ENCODE results near the gene SCRN3.
"Not testable (repeated sequence)": the region's sequence is repeated elsewhere in the genome, so short reads cannot be mapped to it uniquely, and the experiment has no call there.

The SCRN3 gene

DNA sequence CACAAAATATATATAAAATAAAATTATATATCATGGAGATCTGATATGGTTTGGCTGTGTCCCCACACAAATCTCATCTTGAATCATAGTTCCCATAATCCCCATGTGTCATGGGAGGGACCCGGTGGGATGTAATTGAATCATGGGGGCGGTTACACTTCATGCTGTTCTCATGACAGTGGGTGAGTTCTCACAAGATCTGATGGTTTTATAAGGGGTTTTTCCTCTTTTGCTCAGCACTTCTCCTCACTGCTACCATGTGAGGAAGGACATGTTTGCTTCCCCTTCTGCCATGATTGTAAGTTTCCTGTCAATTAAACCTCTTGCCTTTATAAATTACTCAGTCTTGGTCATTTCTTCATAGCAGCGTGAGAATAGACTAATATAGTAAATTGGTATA lies 6.8 kb upstream of the SCRN3 start:
- H3K9me3 Mint-ChIP-seq, H3K4me3 Mint-ChIP-seq, H3K27me3 Mint-ChIP-seq, DNase-seq: not testable (repeated sequence)
- H3K4me1 Mint-ChIP-seq (ENCODE audit: low read depth) = peaks cover 49% of the 10 kb centered on the region
- H3K27ac Mint-ChIP-seq = peak overlapping the region; percentile 28
- H3K36me3 Mint-ChIP-seq (ENCODE audit: low read depth) = peaks cover 78% of the 10 kb centered on the region

GRCh38 chr2:174389542-174389941 lies 6.0 kb upstream of the SCRN3 start:
- Mint-ChIP-seq H3K36me3 (ENCODE audit: low read depth) (peaks cover 72% of the 10 kb centered on the region), H3K27ac (no peak overlapping the region), H3K4me1 (ENCODE audit: low read depth) (peaks cover 52% of the 10 kb centered on the region)

DNA sequence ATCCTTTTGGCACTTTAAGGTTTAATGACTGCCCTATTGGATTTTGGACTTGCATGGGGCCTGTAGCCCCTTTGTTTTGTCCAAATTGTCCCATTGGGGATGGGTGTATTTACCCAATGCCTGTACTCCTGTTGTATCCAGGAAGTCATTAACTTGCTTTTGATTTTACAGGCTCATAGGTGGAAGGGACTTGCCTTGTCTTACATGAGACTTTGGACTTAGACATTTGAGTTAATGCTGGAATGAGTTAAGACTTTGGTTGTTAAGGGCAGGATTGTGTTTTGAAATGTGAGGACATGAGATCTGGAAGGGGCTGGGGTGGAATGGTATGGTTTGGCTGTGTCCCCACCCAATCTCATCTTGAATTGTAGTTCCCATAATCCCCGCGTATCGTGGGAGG lies 5.2 kb upstream of the SCRN3 start:
- not testable (repeated sequence) for H3K9me3 Mint-ChIP-seq, H3K27me3 Mint-ChIP-seq, H3K4me3 Mint-ChIP-seq, DNase-seq, H3K27ac Mint-ChIP-seq
- Mint-ChIP-seq H3K4me1 (ENCODE audit: low read depth) (peaks cover 54% of the 10 kb centered on the region), H3K36me3 (ENCODE audit: low read depth) (peaks cover 72% of the 10 kb centered on the region)

More at GRCh38 chr2:174389542-174389941, 6.0 kb upstream of the SCRN3 start:
- Mint-ChIP-seq H3K4me3 (no peak overlapping the region), H3K9me3 (no peaks in the 10 kb centered on the region), H3K27me3 (no peaks in the 10 kb centered on the region)
- no peak for DNase-seq

DNA sequence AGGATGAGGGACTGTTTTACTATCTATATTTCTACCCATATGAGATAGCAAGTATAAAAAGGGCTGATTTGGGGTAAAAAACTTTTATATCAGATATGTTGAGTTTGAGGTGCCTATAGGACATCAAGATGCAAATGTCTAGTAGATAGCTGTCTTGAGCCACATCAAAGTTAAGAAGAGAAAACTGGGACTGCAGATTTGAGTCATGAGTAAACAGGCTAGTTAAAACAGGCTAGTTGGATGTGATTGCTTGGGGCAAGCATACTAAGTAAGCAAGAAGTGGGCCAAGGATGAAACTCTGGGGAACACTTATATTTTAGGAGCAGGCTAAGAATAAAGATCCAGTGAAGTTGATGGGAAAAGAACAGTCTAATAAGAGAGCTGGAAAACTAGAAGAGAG lies 2.8 kb upstream of the SCRN3 start:
- H3K4me3 Mint-ChIP-seq = no peak overlapping the region
- H3K4me1 Mint-ChIP-seq (ENCODE audit: low read depth) = peaks cover 64% of the 10 kb centered on the region
- peak overlapping the region; percentile 42 for H3K27ac Mint-ChIP-seq
- peaks cover 60% of the 10 kb centered on the region for H3K36me3 Mint-ChIP-seq (ENCODE audit: low read depth)
- DNase-seq = no peak
- no peaks in the 10 kb centered on the region for H3K9me3 Mint-ChIP-seq
- H3K27me3 Mint-ChIP-seq = no peaks in the 10 kb centered on the region

- Mint-ChIP-seq H3K9me3 (no peaks in the 10 kb centered on the region), H3K27me3 (no peaks in the 10 kb centered on the region), H3K36me3 (ENCODE audit: low read depth) (peaks cover 43% of the 10 kb centered on the region), H3K4me1 (ENCODE audit: low read depth) (peaks cover 48% of the 10 kb centered on the region), H3K27ac (peak overlapping the region; percentile 99), H3K4me3 (peak overlapping the region; percentile 99)
- no peak for DNase-seq
Observed at GRCh38 chr2:174395969-174396630, 570 bp downstream of the SCRN3 start.

GRCh38 chr2:174397773-174398172 lies 2.2 kb downstream of the SCRN3 start:
- Mint-ChIP-seq H3K9me3 (no peaks in the 10 kb centered on the region), H3K27me3 (no peaks in the 10 kb centered on the region), H3K36me3 (ENCODE audit: low read depth) (peaks cover 45% of the 10 kb centered on the region), H3K4me3 (no peak overlapping the region), H3K4me1 (ENCODE audit: low read depth) (peaks cover 36% of the 10 kb centered on the region), H3K27ac (peak overlapping the region; percentile 3)
- DNase-seq = no peak

GRCh38 chr2:174399171-174399570 lies 3.6 kb downstream of the SCRN3 start:
- no peak overlapping the region for H3K4me3 Mint-ChIP-seq
- H3K4me1 Mint-ChIP-seq (ENCODE audit: low read depth) = peaks cover 26% of the 10 kb centered on the region
- H3K9me3 Mint-ChIP-seq = no peaks in the 10 kb centered on the region
- H3K27me3 Mint-ChIP-seq = no peaks in the 10 kb centered on the region
- DNase-seq = no peak
- no peak overlapping the region for H3K27ac Mint-ChIP-seq
- peaks cover 52% of the 10 kb centered on the region for H3K36me3 Mint-ChIP-seq (ENCODE audit: low read depth)

DNA sequence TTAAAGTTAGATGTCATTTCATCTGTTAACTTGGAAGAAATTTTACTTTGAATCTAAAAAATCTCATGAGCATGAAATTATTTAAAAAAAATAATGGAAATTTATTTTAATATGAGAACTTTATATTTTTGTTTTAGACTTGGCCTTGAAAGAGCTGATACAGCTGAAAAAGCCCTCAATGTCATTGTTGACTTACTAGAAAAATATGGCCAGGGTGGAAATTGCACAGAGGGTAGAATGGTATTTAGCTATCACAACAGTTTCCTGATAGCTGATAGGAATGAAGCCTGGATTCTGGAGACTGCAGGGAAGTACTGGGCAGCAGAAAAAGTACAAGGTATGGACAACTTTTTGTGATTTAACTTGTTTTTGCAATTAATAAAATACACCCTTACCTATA lies 5.3 kb downstream of the SCRN3 start:
- peaks cover 19% of the 10 kb centered on the region for H3K4me1 Mint-ChIP-seq (ENCODE audit: low read depth)
- no peak overlapping the region for H3K4me3 Mint-ChIP-seq
- H3K27ac Mint-ChIP-seq = no peak overlapping the region
- DNase-seq = no peak
- H3K36me3 Mint-ChIP-seq (ENCODE audit: low read depth) = peaks cover 42% of the 10 kb centered on the region
- H3K27me3 Mint-ChIP-seq = no peaks in the 10 kb centered on the region
- H3K9me3 Mint-ChIP-seq = no peaks in the 10 kb centered on the region

- Mint-ChIP-seq H3K9me3 (no peaks in the 10 kb centered on the region), H3K4me3 (no peak overlapping the region), H3K27ac (no peak overlapping the region), H3K27me3 (no peaks in the 10 kb centered on the region), H3K36me3 (ENCODE audit: low read depth) (peaks cover 40% of the 10 kb centered on the region), H3K4me1 (ENCODE audit: low read depth) (peaks cover 7% of the 10 kb centered on the region)
- no peak for DNase-seq
Observed at GRCh38 chr2:174403628-174404027, 8.1 kb downstream of the SCRN3 start.

GRCh38 chr2:174410039-174410438 lies 14.5 kb downstream of the SCRN3 start:
- DNase-seq; H3K9me3 Mint-ChIP-seq; H3K27me3 Mint-ChIP-seq; H3K4me1 Mint-ChIP-seq (ENCODE audit: low read depth); H3K27ac Mint-ChIP-seq: not testable (repeated sequence)
- peak overlapping the region; percentile 20 for H3K4me3 Mint-ChIP-seq
- peaks cover 29% of the 10 kb centered on the region for H3K36me3 Mint-ChIP-seq (ENCODE audit: low read depth)

- DNase-seq = no peak
- Mint-ChIP-seq H3K27me3 (no peaks in the 10 kb centered on the region), H3K4me1 (ENCODE audit: low read depth) (peaks cover 3% of the 10 kb centered on the region), H3K4me3 (no peak overlapping the region), H3K36me3 (ENCODE audit: low read depth) (peaks cover 37% of the 10 kb centered on the region), H3K27ac (no peak overlapping the region), H3K9me3 (no peaks in the 10 kb centered on the region)
Observed at GRCh38 chr2:174412256-174412655, 16.7 kb downstream of the SCRN3 start.

- Mint-ChIP-seq H3K4me3 (no peak overlapping the region), H3K36me3 (ENCODE audit: low read depth) (peaks cover 45% of the 10 kb centered on the region), H3K9me3 (peaks cover 15% of the 10 kb centered on the region), H3K27me3 (no peaks in the 10 kb centered on the region), H3K4me1 (ENCODE audit: low read depth) (no peaks in the 10 kb centered on the region), H3K27ac (no peak overlapping the region)
- no peak for DNase-seq
Observed at GRCh38 chr2:174428214-174428613, 32.7 kb downstream of the SCRN3 start.

- no peak for DNase-seq
- Mint-ChIP-seq H3K36me3 (ENCODE audit: low read depth) (peaks cover 51% of the 10 kb centered on the region), H3K9me3 (peaks cover 15% of the 10 kb centered on the region), H3K4me1 (ENCODE audit: low read depth) (no peaks in the 10 kb centered on the region), H3K4me3 (no peak overlapping the region), H3K27ac (no peak overlapping the region), H3K27me3 (no peaks in the 10 kb centered on the region)
Observed at GRCh38 chr2:174430066-174430465, 34.5 kb downstream of the SCRN3 start.

DNA sequence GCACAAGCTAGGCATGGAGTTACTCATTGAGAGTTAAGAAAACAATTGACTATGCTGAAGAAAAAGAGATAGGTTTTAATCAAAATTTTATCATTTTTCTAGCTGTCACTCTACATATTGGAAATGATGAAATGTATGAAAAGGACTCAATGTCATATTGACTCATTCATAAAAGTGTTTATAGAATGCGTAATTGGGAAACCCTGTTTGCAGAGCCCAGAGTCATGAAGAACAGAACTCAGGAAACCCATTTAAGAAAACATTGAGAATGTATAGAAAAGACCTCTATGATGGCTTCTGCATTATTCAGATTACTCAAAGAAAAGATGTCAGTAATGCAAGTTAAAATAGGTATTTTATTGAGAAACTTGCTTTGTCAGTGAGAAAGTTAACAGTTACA lies 36.4 kb downstream of the SCRN3 start:
- Mint-ChIP-seq H3K36me3 (ENCODE audit: low read depth) (peaks cover 62% of the 10 kb centered on the region), H3K9me3 (peaks cover 15% of the 10 kb centered on the region), H3K27ac (no peak overlapping the region), H3K27me3 (no peaks in the 10 kb centered on the region), H3K4me1 (ENCODE audit: low read depth) (no peaks in the 10 kb centered on the region), H3K4me3 (no peak overlapping the region)
- DNase-seq = no peak

DNA sequence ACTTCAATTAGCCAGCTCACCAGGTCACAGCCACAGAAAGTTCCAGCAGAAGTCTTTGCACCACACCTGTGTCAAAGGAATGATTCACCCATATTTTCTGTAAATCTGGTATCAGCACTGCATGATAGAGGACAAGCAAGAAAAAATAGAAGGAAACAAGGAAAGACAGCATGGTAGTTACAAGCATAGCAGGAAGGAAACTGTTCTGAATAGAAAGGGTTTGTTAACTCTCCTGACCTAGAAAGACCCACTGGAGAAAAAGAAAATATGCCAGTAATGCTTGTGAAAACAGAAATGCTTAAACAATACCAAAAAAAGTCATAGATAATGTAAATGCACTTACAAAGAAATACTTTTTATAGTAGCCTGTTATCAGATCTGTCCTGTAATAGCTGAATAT lies 40.8 kb downstream of the SCRN3 start:
- Mint-ChIP-seq H3K36me3 (ENCODE audit: low read depth) (peaks cover 49% of the 10 kb centered on the region), H3K4me3 (no peak overlapping the region), H3K4me1 (ENCODE audit: low read depth) (no peaks in the 10 kb centered on the region), H3K27me3 (no peaks in the 10 kb centered on the region), H3K9me3 (no peaks in the 10 kb centered on the region), H3K27ac (no peak overlapping the region)
- no peak for DNase-seq

Measured in activated T-cell treated with anti-CD3 and anti-CD28 coated beads, Interleukin-2, amount 50 U/mL, for 24 hours (primary cell).